Vagina (tissue), 2 donors: Measurements from ENCODE around the gene DLST. TPM values are rescaled to one million over a fixed set of nuclear protein-coding genes. Genes with fewer than 3 reads are reported as not detected.

Experiments used
- DNase-seq, 2 donors: peaks; one replicate each; pipeline ENCODE4 v3.0.0-alpha.2; 2017; ENCODE audit errors: extremely low spot score in 2 of 2
- H3K27ac ChIP-seq: fragments of 200-600 bp; sonication (generic); one replicate; pipeline ENCODE4 v1.5.1; 2019
- H3K27me3 ChIP-seq: fragments of 200-600 bp; sonication (generic); one replicate; pipeline ENCODE4 v1.5.1; 2019
- H3K36me3 ChIP-seq, 2 donors: fragments of 200-600 bp; sonication (generic); one replicate each; pipeline ENCODE4 v1.5.1; 2017 to 2019
- H3K4me1 ChIP-seq: fragments of 200-600 bp; sonication (generic); one replicate; pipeline ENCODE4 v1.5.1; 2019
- H3K4me3 ChIP-seq, 2 donors: fragments of 200-600 bp; sonication (generic); 1 replicate in 1 of 2; 2 replicates in 1 of 2; pipeline ENCODE4 v1.5.1; 2016 to 2019
- H3K9me3 ChIP-seq: fragments of 200-600 bp; sonication (generic); one replicate; pipeline ENCODE4 v1.5.1; 2019
- POLR2A ChIP-seq, 2 donors: fragments of 450-650 bp; IDR thresholded peaks; one replicate each; pipeline ENCODE4 v1.6.1; 2017; ENCODE audit warnings: antibody characterized with exemption in 2 of 2, mild to moderate bottlenecking in 2 of 2, moderate library complexity in 2 of 2
- POLR2AphosphoS5 ChIP-seq, 2 donors: sonication (generic); formaldehyde crosslinking; IDR thresholded peaks; one replicate each; pipeline ENCODE4 v1.9.0; 2017; ENCODE audit warnings: antibody characterized with exemption in 2 of 2, mild to moderate bottlenecking in 2 of 2, low read depth in 1 of 2; ENCODE audit not compliant: insufficient read depth in 1 of 2
- intact Hi-C: fragments of 100-400 bp; cut with DNase I; formaldehyde crosslinking; loops from one replicate; pipeline ENCODE4 v1.15.1; 2023
- total RNA-seq: library from RNA; depleted of rRNA; stranded (reverse); fragments of >200 nt; gene quantifications from one replicate; pipeline ENCODE4 v1.2.3, GENCODE V29; 2016
- TF ChIP-seq, protein P1 (sequence below), 3 experiments: fragments of 450-650 bp in 2 of 3; fragments of 200-600 bp in 1 of 3; sonication (generic) in 1 of 3; IDR thresholded peaks; one replicate each; pipeline ENCODE4 v1.5.1; 2017 to 2019; ENCODE audit warnings: antibody characterized with exemption in 3 of 3, mild to moderate bottlenecking in 2 of 3, moderate library complexity in 2 of 3

The DLST gene
- total RNA-seq, 1 donor from 2014 or later, result 109 TPM

DNA sequence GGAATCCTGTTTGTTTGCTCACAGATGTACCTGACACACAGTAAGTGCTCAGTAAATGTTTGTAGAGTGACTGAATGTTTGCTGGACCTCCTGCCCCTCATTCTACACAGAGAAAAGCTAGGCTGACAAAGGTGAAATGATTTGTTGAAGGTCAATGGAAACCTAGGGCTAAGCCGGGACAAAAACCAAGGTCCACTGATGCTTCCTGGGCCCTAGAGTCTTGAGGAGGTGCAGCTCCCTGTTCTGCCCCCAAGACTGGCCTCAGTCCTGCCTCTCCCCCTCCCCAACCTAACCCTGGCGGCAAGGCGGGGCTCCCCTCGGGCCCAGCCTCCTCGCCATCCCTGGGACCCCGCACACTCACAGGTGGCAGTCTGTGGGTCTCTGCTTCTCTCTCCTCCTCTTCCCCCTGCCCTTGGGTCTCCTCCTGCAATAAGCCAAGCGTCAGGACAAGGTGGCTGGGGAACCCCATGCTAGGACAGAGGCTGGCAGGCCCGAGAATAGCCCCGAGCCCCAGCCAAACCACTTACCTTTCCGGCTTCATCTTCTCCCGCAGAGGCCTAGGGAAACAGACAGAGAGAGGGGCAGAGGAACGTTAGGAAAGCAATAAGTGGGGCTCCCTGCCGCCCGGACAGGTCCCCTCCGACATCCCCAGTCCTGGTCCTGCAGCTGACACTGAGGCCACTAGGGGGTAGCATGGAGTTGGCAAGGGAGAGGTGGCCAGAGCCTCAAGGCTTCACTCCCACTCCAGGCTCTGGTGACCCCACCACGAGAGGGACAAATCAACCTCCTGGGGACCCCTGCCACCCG lies 64.3 kb downstream of the DLST start:
- H3K4me1 ChIP-seq, result peaks cover 26% of the 10 kb centered on the region
- intact Hi-C loops, result no loop called here
- peak overlapping the region; percentile 30 for H3K27ac ChIP-seq
- no peaks in the 10 kb centered on the region for H3K36me3 ChIP-seq
- no peaks in the 10 kb centered on the region for H3K9me3 ChIP-seq
- peak overlapping the region in 1 of 2 donors; percentile 23 for H3K4me3 ChIP-seq
- no peak for DNase-seq
- no peaks in the 10 kb centered on the region for H3K27me3 ChIP-seq
- TF ChIP-seq, protein P1, sequence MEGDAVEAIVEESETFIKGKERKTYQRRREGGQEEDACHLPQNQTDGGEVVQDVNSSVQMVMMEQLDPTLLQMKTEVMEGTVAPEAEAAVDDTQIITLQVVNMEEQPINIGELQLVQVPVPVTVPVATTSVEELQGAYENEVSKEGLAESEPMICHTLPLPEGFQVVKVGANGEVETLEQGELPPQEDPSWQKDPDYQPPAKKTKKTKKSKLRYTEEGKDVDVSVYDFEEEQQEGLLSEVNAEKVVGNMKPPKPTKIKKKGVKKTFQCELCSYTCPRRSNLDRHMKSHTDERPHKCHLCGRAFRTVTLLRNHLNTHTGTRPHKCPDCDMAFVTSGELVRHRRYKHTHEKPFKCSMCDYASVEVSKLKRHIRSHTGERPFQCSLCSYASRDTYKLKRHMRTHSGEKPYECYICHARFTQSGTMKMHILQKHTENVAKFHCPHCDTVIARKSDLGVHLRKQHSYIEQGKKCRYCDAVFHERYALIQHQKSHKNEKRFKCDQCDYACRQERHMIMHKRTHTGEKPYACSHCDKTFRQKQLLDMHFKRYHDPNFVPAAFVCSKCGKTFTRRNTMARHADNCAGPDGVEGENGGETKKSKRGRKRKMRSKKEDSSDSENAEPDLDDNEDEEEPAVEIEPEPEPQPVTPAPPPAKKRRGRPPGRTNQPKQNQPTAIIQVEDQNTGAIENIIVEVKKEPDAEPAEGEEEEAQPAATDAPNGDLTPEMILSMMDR (IDR thresholded peaks at IDR 0.05), result peak; percentile 67 to 80 (median 80)
- TF ChIP-seq POLR2A (IDR thresholded peaks at IDR 0.05) (no peak), POLR2AphosphoS5 (IDR thresholded peaks at IDR 0.05; ENCODE audit: insufficient read depth in 1 of 2, low read depth in 1 of 2) (peak in 1 of 2 donors; percentile 28)

DNA sequence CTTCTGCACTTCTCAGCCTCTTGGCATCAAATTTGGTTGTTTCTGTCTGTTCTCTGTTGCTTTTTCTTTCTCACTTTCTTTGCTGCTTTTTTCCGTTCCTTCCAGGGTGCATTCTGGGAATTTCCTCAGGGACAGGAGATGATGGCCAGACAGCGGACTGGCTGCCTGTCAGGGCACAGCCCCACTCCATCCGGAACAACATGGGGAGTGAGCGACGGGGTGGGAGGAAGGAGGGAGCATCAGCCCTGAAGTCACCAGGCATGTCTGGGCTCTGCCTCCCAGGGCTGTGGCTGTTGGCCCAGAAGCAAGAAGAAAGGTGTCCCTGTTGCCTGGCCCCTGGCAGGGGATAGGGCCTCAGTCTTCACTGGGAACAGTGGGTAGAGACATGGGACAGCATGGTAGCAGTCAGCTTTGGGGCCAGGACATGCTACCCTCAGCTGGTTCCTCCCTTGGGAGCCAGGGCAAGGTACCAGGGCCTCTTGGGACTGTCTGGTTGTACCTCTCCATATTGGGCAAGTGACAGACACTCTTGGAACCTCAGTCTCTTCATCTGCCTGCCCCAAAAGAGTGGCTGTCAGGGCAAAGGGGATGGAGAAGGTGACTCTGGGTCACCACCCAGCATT lies 65.1 kb downstream of the DLST start:
- Histone ChIP-seq H3K27ac (peak overlapping the region; percentile 30), H3K36me3 (no peaks in the 10 kb centered on the region), H3K9me3 (no peaks in the 10 kb centered on the region), H3K27me3 (no peaks in the 10 kb centered on the region), H3K4me3 (peak overlapping the region in 1 of 2 donors; percentile 23), H3K4me1 (peaks cover 19% of the 10 kb centered on the region)
- no peak for DNase-seq
- intact Hi-C loops, result no loop called here
- TF ChIP-seq, protein P1 (IDR thresholded peaks at IDR 0.05), result no peak
- TF ChIP-seq POLR2A (IDR thresholded peaks at IDR 0.05) (no peak), POLR2AphosphoS5 (IDR thresholded peaks at IDR 0.05; ENCODE audit: insufficient read depth in 1 of 2, low read depth in 1 of 2) (no peak)

DNA sequence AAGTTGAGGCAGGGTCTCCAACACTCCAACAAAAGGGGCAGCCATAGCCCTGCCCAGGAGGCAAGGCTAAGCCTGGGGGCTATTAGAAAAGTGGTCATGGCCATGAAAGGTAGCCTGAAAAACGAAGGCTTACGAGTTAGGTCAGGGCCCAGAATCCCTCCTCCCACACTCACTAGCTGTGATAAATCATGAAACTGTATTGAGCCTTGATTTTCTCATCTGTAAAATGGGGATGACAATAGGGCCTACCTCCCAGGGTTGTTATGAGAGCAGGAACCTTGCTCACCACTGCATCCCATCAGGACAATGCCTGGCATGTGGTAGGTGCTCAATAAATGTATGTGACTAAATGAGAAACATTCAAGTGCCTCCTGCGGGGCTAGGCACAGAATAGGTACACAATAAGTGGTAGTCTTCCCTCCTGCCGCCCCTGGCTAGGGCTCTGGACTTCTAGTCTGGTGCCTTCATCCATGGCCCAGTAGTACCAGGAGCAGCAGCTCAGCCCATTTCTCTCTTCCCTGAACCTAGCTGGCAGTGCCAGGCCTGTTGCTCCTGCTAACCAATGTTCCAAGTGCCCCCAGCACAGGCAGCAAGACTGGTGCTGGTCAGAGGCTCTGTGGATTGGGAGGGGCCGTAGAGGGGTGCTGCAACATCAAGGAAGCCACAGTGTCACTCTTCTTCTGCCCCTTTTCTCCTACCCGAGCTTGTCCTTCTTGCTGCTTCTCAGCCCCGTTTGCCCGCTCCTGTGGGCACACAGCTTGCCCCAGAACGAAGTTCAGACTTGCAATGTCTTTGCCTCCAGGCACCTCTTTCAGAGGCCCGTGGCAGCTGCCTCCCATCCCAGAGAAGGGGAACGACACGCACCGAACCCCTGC lies 65.9 kb downstream of the DLST start:
- Histone ChIP-seq H3K4me1 (peaks cover 10% of the 10 kb centered on the region), H3K27ac (no peak overlapping the region), H3K9me3 (no peaks in the 10 kb centered on the region), H3K27me3 (no peaks in the 10 kb centered on the region), H3K36me3 (no peaks in the 10 kb centered on the region), H3K4me3 (no peak overlapping the region)
- TF ChIP-seq POLR2A (IDR thresholded peaks at IDR 0.05) (no peak), POLR2AphosphoS5 (IDR thresholded peaks at IDR 0.05; ENCODE audit: insufficient read depth in 1 of 2, low read depth in 1 of 2) (no peak)
- TF ChIP-seq, protein P1 (IDR thresholded peaks at IDR 0.05), result no peak
- intact Hi-C loops, result no loop called here
- DNase-seq, result no peak

DNA sequence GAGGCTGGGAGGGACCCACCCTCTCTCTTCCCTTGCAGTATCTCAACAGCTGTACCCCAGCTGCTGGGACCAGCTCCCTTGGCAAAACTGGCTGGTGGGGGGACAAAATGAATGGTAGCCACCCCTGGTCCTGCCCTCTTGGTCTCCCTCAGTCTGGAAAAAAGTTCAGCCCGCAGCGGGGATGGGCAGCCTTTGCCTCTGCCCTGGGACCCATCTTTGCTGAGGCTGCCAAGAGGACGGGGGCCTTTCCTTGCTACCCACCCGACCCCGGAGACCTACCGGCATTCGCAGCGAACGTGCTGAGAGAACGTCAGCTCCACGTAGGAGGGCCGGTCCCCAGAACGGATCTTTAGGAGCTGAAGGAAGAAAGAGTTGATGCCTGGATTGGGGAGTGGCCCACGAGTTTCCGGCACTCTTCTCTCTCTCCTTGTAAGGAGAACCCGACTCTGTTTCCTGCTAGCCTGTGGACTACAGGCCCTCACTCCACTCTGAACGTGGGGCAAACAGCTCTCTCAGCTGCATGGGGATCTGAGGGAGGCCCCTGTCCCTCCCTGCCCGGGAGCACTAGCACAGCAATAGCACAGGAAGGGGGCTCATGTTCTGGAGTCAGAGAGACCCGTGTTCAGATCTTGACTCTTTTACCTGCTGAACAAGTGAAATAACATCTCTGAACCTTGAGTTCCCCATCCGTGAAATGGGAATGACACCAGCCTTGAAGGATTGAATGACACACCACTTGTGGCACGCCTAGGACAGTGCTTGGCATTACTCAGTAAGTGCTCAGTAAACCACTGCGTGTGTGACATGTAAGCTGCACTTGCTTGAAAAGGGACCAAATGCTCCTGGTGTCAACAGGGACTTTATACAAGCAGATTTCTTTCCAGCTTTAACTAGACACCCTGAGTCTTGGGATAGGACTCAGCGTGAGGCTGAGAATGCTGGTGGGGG lies 66.8 kb downstream of the DLST start:
- intact Hi-C loops, result no loop called here
- H3K27me3 ChIP-seq, result no peaks in the 10 kb centered on the region
- no peaks in the 10 kb centered on the region for H3K9me3 ChIP-seq
- TF ChIP-seq, protein P1 (IDR thresholded peaks at IDR 0.05), result no peak
- TF ChIP-seq POLR2A (IDR thresholded peaks at IDR 0.05) (no peak), POLR2AphosphoS5 (IDR thresholded peaks at IDR 0.05; ENCODE audit: insufficient read depth in 1 of 2, low read depth in 1 of 2) (no peak)
- H3K27ac ChIP-seq, result no peak overlapping the region
- H3K4me3 ChIP-seq, result no peak overlapping the region
- no peaks in the 10 kb centered on the region for H3K36me3 ChIP-seq
- H3K4me1 ChIP-seq, result peaks cover 14% of the 10 kb centered on the region
- no peak for DNase-seq
